ENCODE data around the gene TNFSF11.

Gene TNFSF11

DNA sequence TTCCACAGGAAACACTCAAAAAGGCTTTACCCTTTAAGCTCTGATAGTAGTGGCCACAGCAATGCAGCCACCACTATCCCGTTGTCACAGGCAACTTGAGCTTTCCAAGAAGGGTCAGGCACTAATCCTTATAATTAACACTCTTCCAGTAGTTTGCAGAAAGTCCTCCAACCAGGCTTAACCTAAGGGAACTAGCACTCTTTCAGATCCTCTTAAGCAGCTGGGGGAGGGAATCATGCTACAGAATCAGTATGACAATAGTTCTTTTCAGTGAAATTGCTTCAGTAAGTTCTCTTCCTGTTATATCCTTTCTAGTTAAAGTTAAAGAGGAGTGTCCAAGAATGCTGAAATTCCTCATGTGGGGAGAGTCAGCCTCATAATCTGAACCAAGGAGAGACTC, 82.2 kb downstream of the TNFSF11 start:
- no peak for DNase-seq

GRCh38 chr13:42656958-42657357, 83.0 kb downstream of the TNFSF11 start:
- DNase-seq: no peak
